HG03460 (cell line): Measurements from ENCODE around the gene TNFRSF14.
"Not testable (repeated sequence)": the region's sequence is repeated elsewhere in the genome, so short reads cannot be mapped to it uniquely, and the experiment has no call there.

Source experiments
- ATAC-seq: cut with Tn5 transposase; IDR thresholded peaks from one replicate; pipeline ENCODE4 v1.9.1; 2021; ENCODE audit not compliant: unreplicated experiment

The TNFRSF14 gene

DNA sequence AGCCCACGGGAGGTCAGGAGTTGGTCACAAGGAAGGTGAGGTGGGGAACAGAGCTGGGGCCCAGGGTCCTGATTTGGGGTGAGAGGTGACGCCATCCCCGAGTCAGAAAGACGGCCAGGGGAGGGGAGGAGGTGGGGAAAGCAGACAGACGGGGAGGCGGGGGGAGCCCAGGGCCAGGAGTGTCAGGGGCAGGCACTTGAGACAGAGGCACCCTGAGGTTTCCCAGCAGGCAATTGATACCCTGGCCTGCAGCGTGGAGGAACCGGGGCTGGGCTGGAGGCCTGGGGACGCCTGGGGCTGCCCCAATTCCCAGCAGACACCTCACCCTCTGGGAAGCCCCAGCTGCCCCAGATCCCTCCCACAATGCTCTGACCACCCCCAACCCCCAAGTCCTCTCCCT is 3.1 kb upstream of the TNFRSF14 start:
- ATAC-seq: not testable (repeated sequence)

DNA sequence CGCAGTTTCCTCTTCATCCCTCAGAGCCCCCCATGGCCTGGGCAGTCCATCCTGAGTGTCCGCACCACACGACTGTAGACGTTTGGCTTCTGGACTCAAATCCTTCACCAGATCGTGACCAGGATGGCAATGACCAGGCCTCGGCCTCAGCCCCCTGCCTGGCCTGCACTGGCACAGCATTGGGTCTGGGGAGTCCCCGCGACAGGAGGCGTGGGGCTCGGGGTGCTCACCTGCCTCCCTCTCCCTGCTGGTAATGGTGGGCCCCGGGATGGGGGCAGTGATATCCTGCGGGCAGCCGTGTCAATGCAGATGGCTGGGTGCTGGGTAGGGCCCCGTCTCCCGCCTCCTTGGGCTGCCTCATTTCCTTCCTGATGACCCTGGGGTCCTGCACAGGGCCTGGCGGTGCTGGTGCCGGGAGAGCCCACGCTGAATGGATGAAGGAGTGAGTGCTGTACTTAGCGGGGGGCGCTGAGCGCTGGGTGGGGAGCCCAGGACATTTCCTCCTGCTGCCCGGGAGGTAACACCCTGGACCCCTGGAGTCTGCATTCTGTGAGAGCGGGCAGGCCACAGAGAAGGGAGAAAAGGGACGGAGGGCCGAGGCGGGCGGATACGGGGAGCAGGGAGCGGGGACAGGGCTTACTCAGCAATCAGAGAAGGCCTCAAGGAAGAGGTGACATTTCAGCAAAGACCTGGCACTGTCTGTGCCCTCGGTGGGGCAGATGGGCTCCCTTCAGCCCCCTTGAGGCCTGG is 2.1 kb upstream of the TNFRSF14 start:
- ATAC-seq: no peak

DNA sequence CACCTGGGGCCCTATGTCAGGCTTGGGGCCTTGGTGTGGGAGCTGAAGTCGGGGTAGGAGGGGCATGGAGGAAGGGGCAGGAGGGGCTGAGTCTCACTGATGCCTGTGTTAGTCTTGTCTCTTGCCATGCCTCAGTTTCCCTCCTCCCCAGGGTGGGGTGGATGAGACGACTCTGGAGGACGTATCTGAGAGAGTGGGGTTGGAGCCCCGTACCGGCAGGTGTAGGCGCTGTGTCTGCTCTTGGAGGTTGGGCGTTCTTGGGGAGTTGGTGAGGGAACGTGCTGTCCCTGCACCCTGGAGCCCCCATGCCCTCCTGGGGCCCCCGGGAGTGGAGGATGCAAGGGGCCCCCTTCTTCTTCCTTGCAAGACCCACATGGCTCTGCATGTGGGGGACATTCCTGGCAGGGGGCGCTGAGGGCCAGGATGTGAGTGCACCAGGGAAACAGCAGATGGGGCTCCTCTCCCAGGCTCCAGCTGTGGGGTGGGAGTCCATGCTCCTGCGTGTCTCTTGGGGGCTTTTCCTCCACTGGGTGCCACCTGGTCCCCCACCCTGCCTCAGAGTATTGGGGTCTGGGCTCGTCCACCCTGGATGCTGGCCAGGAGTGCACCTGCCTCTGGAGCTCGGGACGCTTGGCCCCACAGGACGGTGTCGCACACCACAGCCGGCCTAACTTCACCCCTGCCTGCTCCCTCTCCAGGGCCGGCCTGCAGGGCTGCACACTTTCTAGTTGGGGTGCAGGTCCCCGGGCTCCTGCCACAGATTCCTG is 1.4 kb upstream of the TNFRSF14 start:
- no peak for ATAC-seq

DNA sequence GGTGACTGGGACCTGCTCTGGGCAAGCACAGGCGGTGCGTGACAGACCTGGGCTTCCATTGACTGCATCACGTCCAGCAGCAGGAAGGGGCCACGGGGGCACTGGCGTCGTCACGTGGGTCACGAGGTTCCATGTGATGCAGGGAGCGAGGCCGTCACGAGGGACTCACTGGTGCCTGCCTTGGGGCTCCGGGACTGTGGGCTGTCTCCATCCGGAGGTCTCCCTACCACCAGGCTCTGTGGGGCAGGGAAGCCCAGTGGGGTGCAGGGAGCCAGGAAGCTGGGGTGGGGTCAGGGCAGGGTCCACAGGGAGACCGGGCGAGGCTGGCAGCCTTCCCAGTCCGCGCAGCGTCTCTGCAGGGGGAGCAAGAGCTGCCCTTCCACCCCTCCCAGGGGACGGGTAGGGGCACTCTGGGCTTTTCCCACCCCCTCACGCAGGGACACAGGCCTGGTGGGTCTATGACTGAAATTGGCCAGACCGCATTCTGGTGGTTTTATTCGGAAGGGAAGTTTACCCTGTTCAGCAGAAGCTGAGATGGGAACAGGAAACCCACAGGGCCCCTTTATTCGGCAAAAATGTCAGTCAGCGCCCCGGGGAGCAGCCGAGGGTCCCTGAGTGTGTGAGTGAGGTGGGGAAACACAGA is 416 bp upstream of the TNFRSF14 start:
- peak; percentile 37 for ATAC-seq

DNA sequence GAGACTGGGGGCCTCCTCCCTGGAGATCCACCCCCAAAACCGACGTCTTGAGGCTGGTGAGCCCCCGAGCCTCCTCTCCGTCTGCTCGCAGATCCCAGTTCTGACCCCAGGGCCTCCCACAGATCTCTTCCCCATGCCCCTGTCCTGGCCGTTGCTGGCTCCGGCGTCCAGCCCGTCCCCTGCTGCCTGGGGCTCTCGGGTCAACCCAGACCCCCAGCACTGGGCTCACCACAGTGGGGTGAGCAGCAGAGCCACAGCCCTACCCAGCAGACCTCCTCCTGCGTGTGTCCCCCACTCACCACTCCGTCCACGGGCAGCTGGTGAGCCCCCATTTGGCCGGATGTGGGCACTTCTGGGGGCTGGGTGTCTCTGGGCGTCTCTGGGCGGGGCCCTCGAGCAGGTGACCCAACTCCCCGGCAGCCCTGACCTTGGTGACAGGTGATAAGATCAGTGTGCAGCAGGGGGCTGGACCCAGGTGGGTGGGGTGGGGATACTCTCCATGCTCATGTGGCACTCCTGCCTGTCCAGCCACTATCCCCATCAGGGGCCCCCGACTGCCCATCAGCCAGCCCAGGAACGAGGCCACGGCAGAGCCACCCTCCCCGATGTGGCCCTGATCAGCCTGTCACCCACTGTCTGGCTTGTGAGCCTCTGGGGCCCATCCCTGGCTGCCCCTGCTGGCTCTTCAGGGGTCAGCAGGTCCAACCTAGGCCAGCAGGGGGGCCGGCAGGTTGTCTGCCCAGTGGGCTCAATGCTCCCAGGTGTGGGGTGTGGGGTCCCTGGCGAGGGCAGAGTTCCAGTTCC is 709 bp downstream of the TNFRSF14 start:
- ATAC-seq: peak; percentile 26

DNA sequence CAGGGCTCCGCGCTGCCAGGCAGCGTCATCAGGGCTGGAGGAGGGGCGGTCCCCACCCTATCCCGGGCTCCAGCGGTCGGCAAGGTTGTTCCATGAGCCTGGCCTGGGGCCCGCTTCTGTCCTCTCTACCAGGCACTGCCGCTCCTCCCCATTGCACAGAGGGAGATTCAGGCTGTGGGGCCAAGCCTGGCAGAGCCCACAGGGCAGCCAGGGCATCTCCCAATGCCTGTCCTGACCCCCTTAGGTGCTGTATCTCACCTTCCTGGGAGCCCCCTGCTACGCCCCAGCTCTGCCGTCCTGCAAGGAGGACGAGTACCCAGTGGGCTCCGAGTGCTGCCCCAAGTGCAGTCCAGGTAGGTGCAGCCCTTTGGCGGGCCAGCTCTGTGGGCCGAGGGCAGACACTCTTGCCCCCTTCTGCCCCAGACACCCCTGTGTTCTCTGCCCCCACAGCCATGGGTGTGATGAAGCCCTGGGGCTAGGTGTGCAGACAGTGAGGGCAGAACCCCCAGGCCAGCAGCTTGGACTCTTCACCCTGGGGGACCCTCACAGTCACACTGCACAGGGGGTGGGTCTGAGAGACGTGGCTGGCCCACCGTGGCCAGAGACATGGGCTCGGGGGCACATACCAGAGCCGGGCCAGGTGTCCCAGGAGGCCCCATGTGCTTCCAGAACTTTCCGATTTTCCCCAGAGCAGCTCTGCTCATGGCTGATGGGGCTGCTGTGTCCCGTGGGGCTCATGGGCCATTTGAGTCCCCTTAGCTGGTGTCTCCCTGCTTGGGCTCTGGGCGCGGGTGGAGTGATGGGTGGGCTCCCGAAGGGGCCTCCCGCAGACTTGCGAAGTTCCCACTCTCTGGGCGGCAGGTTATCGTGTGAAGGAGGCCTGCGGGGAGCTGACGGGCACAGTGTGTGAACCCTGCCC is 1.6 kb downstream of the TNFRSF14 start:
- no peak for ATAC-seq

DNA sequence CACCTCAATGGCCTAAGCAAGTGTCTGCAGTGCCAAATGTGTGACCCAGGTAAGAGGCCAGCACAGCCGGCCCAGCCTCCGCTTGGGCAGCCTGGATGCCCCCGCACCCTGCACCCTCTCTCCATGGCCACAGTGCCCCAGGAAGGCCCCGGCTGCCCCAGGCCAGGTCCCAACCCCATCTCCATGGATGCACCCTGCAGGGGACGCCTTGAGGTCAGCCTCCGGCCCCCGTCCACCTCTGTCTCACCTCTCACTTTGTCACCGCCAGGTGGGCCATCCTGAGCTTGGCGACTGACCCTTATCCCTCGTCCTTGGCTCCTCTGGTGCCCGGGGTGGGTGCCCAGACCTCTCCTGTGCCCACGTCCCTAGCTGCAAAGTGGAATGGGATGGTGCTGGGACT is 2.2 kb downstream of the TNFRSF14 start:
- no peak for ATAC-seq

DNA sequence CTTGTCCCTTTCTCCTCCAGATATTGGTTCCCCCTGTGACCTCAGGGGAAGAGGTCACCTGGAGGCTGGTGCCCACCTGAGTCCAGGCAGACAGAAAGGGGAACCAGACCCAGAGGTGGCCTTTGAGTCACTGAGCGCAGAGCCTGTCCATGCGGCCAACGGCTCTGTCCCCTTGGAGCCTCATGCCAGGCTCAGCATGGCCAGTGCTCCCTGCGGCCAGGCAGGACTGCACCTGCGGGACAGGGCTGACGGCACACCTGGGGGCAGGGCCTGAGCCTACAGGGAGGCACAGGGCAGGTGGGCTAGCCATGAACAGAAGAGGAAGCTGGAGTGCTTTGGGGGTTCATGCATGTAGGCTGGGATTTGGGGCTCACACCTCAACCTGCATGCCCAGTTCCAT is 2.7 kb downstream of the TNFRSF14 start:
- no peak for ATAC-seq

DNA sequence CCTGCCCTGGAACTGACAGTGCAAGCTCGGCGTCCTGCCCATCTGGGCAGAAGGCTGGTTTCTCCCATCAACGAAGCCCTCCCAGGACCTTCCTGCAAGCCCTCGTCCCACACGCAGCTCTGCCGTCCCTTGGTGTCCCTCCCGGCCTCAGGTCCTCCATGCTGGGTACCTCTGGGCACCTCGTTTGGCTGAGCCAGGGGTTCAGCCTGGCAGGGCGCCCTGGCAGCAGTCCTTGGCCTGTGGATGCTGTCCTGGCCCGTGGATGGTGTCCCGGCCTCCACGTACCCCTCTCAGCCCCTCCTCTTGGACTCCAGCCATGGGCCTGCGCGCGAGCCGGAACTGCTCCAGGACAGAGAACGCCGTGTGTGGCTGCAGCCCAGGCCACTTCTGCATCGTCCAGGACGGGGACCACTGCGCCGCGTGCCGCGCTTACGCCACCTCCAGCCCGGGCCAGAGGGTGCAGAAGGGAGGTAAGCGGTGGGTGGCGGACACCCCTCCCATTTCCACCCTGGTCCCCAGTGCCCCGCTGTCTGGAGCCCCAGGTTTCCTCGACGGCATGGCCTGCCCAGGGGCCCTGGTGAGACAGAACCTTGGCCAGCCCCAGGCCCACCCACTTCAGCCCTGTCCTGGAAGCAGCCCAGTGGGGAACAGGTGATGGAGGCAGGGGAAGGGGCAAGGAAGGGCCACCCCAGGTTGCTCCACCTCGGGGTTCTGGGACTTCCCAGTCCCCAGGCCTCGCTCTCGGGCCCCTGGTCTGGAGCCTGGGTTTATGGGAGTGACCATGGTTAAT is 3.5 kb downstream of the TNFRSF14 start:
- no peak for ATAC-seq

DNA sequence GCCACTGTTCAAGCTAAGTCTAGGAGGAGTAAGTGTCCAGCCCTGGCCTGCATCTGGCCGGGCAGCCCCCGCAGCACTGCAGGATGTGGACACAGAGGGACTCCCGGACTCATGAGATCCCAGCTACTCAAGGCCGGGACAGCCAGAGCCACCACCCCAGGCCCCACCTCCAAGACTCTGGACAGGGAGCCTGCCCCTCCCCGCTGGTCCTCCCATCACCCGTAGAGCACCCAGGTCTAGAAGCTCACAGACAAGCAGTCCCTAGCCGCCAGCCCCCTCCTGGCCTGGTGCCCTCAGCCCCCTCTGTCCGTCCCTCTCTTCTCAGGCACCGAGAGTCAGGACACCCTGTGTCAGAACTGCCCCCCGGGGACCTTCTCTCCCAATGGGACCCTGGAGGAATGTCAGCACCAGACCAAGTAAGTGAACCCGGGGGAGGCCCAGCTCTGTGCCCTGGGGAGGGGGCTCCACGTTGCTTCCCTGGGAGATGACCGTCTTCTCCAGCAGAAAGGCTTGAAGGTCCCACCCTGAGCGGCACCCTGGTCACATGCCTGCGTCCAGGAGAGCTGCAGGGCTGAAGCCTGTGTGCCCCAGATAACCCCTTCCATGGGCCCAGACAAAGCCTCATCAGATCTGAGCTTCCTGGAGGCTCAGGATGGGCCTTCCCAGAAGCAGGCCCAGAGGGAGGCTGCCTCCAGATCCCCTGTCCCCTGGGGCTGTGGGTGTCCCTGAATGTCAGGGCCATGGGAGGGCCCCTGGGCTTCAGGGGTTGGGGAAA is 4.3 kb downstream of the TNFRSF14 start:
- no peak for ATAC-seq

DNA sequence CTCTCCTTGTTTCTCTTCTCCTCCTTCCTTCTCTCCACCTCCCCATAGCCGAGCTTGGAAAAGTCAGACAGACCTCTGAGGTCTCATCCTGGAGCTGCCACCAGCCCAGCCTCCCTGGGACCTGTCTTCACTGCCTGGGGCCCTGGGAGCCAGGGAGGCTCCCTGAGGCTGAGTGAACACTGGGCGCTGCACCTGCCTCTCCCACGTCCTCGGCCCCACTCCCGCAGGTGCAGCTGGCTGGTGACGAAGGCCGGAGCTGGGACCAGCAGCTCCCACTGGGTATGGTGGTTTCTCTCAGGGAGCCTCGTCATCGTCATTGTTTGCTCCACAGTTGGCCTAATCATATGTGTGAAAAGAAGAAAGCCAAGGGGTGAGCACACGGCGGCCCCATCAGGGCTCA is 5.3 kb downstream of the TNFRSF14 start:
- ATAC-seq: no peak

DNA sequence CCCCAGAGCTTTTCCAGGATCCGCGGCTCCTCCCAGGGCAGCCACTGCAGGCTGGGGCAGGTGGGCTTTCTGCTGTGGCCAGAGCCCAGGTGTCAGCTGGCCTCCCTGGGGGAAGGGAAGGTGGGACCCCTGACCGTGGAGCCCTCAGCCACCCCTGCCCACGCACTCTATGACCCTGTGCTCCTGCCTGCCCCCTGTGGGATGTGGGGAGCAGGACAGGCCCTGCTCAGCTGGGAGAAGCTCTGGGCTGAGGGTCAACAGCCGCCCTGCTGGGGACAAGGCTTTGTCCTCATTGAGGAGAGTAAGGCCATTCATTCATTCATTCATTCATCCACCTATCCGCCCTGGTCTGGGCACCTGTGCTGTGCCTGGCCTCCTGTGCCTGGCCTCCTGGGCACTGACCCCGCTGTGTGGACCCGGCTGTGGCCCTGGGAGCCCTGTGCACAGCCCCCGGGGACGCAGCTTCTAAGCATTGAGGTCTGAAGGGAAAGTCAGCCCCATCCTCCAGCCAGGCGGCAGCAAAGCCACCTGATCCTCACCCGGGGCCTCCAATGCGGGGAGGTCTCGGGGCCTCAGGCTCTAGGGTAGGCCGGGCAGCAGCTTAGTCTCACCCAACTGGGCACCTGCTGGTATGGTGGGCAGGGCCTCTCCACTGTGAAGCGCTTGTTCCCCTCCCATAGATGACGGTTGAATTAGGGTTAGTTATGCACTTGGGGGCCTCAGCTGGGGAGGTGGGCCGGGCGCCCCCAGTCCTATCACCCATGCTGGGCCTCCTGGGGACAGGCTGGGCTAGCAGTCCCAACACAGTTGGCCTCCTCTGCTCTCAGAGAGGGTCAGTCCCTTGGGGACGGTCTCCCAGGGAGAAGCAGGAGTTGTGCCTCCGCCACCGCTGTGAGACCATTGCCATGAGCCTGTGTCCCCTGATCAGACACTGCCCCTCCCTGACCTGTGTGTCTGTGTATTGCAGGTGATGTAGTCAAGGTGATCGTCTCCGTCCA is 6.0 kb downstream of the TNFRSF14 start:
- ATAC-seq: no peak

DNA sequence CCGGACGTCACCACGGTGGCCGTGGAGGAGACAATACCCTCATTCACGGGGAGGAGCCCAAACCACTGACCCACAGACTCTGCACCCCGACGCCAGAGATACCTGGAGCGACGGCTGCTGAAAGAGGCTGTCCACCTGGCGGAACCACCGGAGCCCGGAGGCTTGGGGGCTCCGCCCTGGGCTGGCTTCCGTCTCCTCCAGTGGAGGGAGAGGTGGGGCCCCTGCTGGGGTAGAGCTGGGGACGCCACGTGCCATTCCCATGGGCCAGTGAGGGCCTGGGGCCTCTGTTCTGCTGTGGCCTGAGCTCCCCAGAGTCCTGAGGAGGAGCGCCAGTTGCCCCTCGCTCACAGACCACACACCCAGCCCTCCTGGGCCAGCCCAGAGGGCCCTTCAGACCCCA is 7.0 kb downstream of the TNFRSF14 start:
- ATAC-seq: no peak

DNA sequence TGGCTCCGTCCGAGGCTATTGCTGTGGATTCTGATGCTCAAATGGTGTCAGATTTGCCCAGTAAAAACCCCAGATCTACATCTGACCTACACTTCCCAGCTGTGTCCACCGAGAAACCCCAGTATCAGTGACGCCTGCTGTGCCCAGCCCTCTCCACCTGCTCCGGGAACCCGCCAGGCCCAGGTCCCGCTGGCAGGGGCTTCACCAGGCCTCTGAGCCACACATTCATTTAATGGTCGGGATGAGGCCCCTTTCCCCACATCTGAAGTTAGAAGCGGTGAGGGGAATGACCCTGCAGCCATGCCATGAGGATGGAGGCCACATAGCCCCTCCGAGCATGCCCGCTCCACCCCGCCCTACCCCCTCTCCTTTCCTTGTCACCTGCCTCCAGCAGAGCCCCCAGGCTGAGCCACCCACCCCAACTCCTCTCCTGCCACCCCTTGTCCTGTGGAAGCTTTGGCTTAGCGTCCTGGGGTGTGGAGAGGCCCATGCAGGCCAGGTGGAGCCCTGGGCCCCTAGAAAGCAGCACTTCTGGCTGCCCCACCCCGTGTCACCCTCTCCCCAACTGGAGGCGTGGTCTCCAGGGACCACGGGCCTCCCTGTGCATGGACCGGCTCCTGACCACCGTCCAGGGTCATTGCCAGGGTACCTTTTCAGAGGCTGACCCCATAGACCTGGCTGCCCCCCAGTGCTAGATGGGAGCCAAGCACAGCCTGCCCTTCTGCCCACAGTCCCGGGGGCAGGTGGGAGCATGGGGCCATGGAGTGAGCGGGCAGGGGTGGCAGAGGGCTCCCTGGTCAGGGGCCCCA is 8.0 kb downstream of the TNFRSF14 start:
- no peak for ATAC-seq

DNA sequence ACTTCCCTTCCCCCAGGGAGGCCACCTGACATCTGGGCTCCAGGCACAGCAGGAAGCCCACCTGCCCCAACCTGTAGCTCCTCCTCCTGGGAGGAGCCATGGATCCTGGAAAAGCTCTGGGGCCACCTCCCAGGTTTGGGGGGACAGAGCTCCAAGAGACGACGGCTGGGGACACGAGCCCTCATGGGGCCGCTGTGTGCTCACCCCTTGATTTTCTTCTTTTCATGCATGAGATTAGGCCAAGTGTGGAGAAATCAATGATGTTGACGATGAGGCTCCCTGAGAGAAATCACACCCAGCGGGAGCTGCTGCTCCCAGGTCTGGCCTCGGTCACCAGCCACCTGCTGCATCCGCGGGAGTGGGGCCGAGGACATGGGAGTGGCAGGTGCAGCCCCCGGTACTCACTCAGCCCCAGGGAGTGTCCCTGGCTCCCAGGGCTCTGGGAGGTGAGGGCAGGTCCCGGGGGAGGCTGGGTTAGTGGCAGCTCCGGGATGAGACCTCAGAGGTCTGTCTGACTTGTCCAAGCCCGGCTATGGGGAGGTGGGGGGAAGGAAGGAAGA is 8.7 kb downstream of the TNFRSF14 start:
- no peak for ATAC-seq
